HG03060 (cell line): Measurements from ENCODE around the gene MRRF.
"Not testable (repeated sequence)": the region's sequence is repeated elsewhere in the genome, so short reads cannot be mapped to it uniquely, and the experiment has no call there.

Experiments
- ATAC-seq: cut with Tn5 transposase; IDR thresholded peaks from one replicate; pipeline ENCODE4 v1.9.1; 2021; ENCODE audit warnings: low read depth, moderate number of reproducible peaks; ENCODE audit not compliant: unreplicated experiment

Gene MRRF

DNA sequence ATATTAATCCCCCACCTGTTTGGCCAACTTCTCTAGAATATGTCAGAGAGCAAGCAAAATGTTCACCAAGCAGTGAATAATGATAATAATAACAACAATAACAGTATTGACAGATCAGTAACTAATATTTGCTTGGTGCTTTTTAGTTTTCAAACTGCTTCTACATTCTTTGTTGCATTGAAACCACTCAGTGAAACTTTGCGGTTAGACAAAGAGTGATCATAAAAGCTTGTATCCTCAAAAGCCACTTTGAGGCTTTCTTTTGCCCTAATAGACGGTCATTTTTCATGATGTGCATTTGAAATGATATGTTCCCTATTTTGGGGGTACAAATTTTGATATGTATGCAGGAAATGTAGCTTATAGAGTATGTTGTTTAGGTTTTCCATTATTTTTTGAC lies 62.5 kb downstream of the MRRF start:
- ATAC-seq = no peak

GRCh38 chr9:122329597-122329996 lies 64.9 kb downstream of the MRRF start:
- no peak for ATAC-seq

- not testable (repeated sequence) for ATAC-seq
Observed at GRCh38 chr9:122330466-122330865, 65.8 kb downstream of the MRRF start.

DNA sequence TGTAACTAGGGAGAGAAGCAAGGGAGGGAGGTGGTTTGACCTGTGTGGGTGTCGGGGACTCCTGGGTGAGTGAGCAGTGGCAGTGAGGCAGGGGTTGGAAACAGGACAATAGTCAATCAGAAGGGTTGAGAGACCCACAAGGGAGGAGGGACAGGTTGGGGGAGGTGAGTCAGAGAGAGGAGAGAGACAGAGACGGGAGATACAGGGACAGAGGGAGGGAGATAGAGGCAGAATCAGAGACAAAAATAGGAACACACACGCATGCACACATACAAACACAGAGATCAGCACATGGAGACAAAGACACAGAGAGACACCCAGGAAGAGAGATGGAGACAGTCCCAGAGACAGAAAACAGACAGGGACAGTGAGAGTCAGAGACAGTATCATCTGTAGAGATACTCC lies 66.8 kb downstream of the MRRF start:
- ATAC-seq = no peak

GRCh38 chr9:122332083-122332482 lies 67.4 kb downstream of the MRRF start:
- ATAC-seq = no peak

DNA sequence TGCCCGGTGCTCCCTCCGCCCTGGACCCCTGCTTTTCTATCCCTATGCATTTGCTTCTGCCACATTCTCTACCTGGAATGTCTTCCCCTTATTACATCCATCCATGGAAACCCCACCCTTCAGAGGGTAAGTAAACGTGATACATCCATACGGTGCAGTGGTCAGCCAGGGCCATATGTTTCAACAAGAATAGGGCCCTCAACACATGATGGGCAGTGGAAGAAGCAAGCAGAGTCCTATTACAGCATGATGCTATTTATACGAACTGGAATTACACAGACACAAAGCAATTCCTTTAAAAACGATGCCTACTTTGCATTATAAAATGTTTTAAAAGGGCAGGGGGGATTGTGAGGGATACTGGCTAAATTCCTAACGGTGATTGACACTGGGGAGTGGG lies 68.0 kb downstream of the MRRF start:
- ATAC-seq = no peak

DNA sequence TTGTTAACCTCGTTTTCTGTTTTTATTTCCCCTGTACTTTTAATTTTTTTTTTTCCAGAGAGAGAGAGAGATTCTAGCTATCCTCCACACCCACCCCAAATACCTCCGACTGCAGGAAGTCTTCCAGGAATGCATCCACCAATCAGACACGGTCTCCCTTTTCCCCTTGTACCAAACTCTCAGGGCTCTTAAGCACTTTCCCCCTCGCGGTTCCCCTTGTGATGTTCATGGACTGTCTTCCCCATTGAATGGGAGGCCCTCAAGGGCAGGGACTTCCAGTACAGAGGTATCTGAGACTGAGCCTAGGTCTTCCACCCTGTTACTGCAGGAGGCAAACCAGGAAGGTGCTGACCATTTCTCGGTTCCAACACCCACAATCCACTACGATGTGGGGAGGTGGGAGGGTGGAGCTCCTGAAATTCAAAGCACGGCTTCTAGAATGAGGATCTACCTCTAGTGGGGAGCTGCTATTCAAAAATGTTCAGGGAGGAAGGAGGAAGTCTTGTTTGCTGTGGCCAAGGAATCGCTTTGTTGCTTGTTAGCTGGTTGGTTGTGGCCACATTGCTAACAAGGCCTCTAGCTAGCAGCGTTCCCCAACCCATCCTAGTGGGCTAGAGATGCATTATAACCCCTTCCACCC lies 68.6 kb downstream of the MRRF start:
- no peak for ATAC-seq

DNA sequence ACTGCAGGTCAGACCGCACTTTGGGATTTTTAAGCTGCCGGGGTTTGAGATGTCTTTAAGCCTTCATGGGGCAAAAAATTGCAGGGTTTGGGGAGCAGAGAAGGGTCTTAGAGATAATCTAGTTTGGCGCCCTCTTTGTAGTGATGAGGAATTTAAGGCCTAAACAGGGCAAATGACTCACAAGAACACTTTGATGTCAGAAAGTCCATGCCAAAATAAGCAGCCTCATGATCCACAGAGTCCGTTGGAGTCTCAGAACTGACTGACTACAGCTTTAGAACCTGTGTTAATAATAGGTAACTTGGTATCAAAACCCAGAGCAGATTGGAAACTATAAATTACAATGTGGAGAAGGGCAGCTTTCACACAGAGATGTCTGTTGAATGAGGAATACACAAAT lies 70.2 kb downstream of the MRRF start:
- ATAC-seq = no peak

GRCh38 chr9:122336189-122336588 lies 71.5 kb downstream of the MRRF start:
- ATAC-seq = no peak

- ATAC-seq = no peak
Observed at GRCh38 chr9:122336866-122337555, 72.3 kb downstream of the MRRF start.

GRCh38 chr9:122337556-122337929 lies 72.9 kb downstream of the MRRF start:
- ATAC-seq = no peak

GRCh38 chr9:122338536-122338935 lies 73.9 kb downstream of the MRRF start:
- no peak for ATAC-seq

DNA sequence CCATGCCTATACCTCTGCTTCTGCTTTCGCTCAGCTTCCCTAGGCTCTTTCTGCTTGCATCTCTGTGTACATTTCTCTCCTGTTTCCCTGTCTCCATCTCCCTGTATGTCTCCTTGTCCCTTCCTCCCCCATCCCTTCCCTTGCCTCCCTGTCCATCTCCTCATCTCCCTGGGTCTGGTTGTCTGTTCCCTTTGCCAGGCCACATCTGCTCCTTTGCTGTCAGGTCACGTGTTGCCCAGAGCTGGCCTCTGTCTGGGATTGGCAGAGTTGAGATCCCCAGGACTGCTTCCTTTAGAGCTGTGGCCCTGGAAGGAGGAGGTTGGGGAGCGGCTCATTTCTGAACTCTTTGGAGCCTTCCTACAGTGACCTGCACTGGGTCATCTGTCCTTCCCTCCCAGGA lies 74.3 kb downstream of the MRRF start:
- ATAC-seq = no peak

DNA sequence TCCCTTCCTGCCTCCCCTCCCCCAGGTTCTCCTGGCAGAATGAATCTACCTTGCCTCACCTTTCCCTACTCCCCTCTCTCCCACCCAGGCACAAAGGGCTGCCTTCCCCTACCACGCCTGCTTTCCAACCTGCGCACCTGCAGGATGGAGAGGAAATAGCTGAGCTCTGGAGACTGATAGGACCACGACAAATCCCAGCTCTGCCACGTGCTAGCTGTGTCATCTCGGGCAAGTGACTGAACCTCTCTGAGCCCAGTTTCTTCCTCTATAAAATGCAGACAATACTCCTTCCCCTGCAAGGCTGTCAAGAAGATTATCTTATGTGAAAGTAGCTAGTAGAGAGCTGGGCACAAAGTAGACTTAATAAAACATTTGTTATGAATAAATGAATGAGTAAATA lies 74.9 kb downstream of the MRRF start:
- no peak for ATAC-seq

DNA sequence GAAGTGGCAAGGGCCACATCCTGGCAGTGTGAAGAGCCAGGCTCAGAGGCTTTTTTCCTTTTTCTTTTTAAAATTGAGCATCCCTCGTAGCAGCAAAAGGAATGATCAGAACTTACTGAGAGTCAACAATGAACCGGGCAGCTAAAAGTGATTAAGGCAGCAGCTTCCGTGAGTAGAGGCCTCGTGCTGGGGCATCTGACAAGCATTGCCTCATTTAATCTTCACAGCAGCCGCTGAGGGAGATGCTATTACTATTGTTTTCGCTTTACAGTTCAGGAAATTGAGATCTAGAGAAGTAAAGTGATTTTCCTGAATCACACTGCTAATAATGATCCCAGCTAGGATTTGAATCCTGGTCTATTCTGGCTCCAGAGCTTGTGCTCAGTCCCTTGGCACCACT lies 75.5 kb downstream of the MRRF start:
- no peak for ATAC-seq

- ATAC-seq = no peak
Observed at GRCh38 chr9:122342323-122343050, 77.8 kb downstream of the MRRF start.

GRCh38 chr9:122346478-122347347 lies 82.0 kb downstream of the MRRF start:
- ATAC-seq = no peak

DNA sequence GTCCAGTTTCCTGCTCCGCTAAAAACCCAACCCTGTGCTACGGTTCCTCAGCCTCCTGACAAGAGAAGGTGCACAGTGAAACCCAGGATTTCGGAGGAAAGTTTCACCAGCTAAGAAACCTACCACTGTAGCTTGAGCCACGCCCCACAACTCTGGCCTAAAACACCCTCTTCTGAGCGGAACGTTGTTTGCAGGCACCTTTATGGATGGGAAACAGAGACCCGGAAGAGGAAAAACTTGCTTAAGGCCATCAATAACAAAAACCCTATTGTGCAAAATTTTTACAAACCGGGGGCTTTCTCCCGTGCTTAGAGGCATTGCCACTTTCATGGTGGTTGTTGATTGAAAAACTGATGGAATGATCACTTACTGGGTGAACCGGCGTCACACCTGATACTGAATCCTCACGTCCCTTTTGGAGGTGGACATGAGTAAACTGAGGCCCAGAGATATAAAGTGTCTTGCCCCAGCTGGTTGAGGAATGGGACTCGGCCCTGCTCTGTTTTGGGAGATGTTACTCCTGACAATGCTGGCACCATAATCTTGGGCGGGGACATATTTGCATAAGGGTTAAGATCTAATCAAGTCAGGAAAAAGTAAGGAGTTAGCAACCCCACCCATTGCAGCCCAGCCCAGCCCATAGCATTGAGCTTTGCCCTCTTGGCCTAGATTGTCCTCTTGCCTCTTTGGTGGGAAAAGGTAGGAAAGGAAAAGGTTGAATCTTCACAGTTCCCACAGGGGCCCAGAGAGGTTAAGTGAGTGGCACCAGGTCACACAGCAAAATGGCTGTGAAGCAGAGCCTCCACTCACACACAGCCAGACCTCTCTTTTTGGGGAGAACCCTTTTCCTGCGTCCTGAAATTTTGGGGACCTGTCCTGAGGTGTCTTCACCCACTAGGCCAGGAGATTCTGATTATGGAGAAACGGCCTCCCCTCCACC lies 82.9 kb downstream of the MRRF start:
- ATAC-seq = no peak

DNA sequence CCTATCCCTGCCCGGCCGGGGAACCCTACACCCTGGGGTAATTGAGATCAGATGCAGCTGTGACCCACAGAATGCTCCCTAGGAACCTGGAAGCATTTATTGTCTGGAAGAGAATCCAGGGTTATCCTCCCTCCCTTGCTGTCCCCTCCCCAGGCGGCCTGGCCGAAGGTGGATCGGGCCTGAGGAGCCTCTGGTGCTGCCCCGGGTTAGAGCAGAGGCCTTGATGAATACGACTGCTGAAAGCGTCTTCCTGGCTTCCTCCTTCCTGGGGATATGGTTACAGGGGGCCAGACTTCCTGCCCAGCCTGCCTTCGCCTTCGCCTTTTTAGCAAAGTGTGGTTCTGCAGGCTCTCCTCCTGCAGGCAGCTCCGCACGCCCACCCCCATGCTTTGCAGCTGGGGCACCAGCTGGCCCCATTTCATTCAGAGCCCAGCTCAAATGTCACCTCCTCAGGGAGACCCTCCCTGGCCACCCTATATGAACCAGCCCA lies 83.7 kb downstream of the MRRF start:
- ATAC-seq = no peak

DNA sequence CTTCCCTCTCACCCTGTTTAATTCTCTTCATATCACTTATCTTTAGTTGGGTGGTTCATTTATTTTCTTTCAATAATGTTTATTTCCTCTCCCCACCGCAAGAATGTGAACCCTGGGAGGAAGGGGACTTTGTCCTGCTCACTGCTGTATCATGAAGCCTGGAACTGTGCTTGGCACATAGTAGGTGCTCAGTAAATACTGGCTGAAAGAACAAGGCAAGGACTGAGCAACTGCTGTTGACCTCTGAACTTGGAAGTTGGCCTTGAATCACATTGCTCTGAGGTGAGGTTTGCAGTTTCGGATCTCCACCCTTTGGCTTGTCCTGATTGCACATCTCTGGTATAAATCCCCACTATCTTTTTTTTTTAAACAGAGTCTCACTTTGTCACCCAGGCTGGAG lies 84.1 kb downstream of the MRRF start:
- no peak for ATAC-seq
